Lower leg skin (tissue), 4 donors: Measurements from ENCODE around the gene COX10. TPM values are rescaled to one million over a fixed set of nuclear protein-coding genes. Genes with fewer than 3 reads are reported as not detected.

Experiments used
- DNase-seq, 2 donors: peaks; one replicate each; pipeline ENCODE4 v3.0.0-alpha.2; 2019; ENCODE audit warnings: low spot score in 2 of 2
- H3K4me3 ChIP-seq: fragments of 200-600 bp; sonication (generic); 2 replicates; pipeline ENCODE4 v1.5.1; 2017; ENCODE audit warnings: mild to moderate bottlenecking, low read depth; ENCODE audit not compliant: poor library complexity, severe bottlenecking
- POLR2A ChIP-seq, 2 donors: fragments of 450-650 bp; IDR thresholded peaks; one replicate each; pipeline ENCODE4 v1.6.1; 2016 to 2017; ENCODE audit warnings: antibody characterized with exemption in 2 of 2, mild to moderate bottlenecking in 1 of 2, moderate library complexity in 1 of 2
- WGBS, 2 donors: methylation state at CpG; one replicate each; pipeline ENCODE4 v1.1.5; 2018; 5-methylcytosine and 5-hydroxymethylcytosine counted together
- intact Hi-C: fragments of 100-400 bp; cut with DNase I; formaldehyde crosslinking; loops from one replicate; pipeline ENCODE4 v1.15.0; 2023; ENCODE audit warnings: low total_unique reads
- total RNA-seq, 4 donors: library from RNA; depleted of rRNA; stranded (reverse); fragments of >200 nt; gene quantifications; one replicate each; pipeline ENCODE4 v1.1.0, GENCODE V29; 2016
- TF ChIP-seq, protein P1 (sequence below), 3 donors: fragments of 450-650 bp; IDR thresholded peaks; one replicate each; pipeline ENCODE4 v1.5.1; 2016; ENCODE audit warnings: antibody characterized with exemption in 3 of 3, mild to moderate bottlenecking in 3 of 3, moderate library complexity in 2 of 3

The COX10 gene
- total RNA-seq, 4 donors from 2014 or later = 17.8 to 24.5 (median 21.6) TPM

DNA sequence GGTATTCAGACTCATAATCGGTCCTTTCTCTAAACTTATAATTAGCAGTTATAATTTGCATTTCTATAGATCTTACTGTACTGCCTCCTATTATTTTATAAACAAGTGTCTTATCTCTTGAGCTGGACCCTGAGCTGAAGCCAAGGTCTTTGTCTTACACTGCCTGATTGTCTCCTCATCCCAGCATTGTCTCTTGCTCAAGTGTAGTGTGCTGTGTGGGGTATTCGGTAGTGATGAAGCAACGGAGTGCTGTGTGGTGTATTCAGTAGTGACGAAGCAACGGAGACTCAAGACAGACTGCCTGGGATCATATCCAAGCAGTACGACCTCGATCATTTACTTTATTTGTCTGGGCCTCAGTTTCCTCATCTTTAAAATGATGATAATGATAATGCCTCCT is 69.3 kb downstream of the COX10 start:
- H3K4me3 ChIP-seq = no peak overlapping the region
- 95 to 96% methylated on average over 7 of the region's 7 CpGs for WGBS, 2 donors
- TF ChIP-seq POLR2A (IDR thresholded peaks at IDR 0.05) = no peak
- TF ChIP-seq, protein P1, sequence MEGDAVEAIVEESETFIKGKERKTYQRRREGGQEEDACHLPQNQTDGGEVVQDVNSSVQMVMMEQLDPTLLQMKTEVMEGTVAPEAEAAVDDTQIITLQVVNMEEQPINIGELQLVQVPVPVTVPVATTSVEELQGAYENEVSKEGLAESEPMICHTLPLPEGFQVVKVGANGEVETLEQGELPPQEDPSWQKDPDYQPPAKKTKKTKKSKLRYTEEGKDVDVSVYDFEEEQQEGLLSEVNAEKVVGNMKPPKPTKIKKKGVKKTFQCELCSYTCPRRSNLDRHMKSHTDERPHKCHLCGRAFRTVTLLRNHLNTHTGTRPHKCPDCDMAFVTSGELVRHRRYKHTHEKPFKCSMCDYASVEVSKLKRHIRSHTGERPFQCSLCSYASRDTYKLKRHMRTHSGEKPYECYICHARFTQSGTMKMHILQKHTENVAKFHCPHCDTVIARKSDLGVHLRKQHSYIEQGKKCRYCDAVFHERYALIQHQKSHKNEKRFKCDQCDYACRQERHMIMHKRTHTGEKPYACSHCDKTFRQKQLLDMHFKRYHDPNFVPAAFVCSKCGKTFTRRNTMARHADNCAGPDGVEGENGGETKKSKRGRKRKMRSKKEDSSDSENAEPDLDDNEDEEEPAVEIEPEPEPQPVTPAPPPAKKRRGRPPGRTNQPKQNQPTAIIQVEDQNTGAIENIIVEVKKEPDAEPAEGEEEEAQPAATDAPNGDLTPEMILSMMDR (IDR thresholded peaks at IDR 0.05) = no peak
- intact Hi-C loops = no loop called here
- DNase-seq = no peak

DNA sequence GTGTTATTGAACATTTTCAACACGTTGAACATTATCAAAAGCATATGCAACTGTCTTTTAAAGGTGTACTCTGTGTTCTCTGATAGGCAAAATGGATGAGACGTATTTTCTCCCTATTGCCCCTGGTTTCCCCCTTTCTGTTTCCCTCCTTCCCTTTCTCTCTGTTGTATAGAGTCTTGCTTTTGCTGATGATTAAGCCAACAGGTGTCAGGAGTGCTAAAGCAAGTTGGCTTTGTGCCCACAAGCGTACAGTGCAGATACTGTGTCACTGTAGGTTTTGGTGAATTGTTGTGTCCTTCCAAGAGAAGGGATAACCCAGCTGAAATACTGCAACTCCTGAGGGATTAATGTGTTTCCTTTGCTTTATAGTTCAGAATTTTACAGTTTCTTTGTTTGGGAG is 74.4 kb downstream of the COX10 start:
- 48 to 57% methylated on average over 3 of the region's 3 CpGs for WGBS, 2 donors
- DNase-seq = no peak
- intact Hi-C loops = no loop called here
- no peak overlapping the region for H3K4me3 ChIP-seq
- TF ChIP-seq, protein P1 (IDR thresholded peaks at IDR 0.05) = no peak
- TF ChIP-seq POLR2A (IDR thresholded peaks at IDR 0.05) = no peak

GRCh38 chr17:14144508-14144907 is 75.2 kb downstream of the COX10 start:
- WGBS, 2 donors = 53 to 57% methylated on average over 4 of the region's 4 CpGs
- no peak for TF ChIP-seq POLR2A (IDR thresholded peaks at IDR 0.05)
- TF ChIP-seq, protein P1 (IDR thresholded peaks at IDR 0.05) = no peak
- no peak for DNase-seq
- intact Hi-C loops = no loop called here
- H3K4me3 ChIP-seq = no peak overlapping the region

DNA sequence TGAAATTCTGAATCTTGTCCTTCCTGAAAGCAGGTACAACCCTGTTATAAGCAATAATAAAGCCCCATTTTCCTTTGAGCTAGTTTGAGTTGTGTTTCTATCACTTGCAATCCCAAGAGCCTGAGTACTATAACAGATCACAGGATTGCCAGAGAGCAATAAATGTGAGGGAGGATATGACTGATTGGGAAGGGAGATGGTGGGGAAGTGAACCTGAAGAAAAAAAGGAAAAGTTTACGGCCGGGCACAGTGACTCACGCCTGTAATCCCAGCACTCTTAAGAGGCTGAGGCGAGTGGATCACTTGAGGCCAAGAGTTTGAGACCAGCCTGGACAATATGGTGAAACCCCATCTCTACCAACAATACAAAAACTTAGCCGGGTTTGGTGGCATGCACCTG is 80.4 kb downstream of the COX10 start:
- TF ChIP-seq, protein P1 (IDR thresholded peaks at IDR 0.05) = no peak
- no peak for TF ChIP-seq POLR2A (IDR thresholded peaks at IDR 0.05)
- intact Hi-C loops = no loop called here
- no peak for DNase-seq
- WGBS, 2 donors = 88 to 94% methylated on average over 5 of the region's 5 CpGs
- H3K4me3 ChIP-seq = no peak overlapping the region

- intact Hi-C loops = no loop called here
- no peak for TF ChIP-seq POLR2A (IDR thresholded peaks at IDR 0.05)
- TF ChIP-seq, protein P1 (IDR thresholded peaks at IDR 0.05) = no peak
- 60 to 61% methylated on average over 2 of the region's 2 CpGs for WGBS, 2 donors
- no peak overlapping the region for H3K4me3 ChIP-seq
- no peak for DNase-seq
Measured at GRCh38 chr17:14150619-14151018, 81.3 kb downstream of the COX10 start.

- no peak for TF ChIP-seq POLR2A (IDR thresholded peaks at IDR 0.05)
- TF ChIP-seq, protein P1 (IDR thresholded peaks at IDR 0.05) = no peak
- no peak overlapping the region for H3K4me3 ChIP-seq
- intact Hi-C loops = no loop called here
- WGBS, 2 donors = 33 to 42% methylated on average over 4 of the region's 4 CpGs
- DNase-seq = no peak
Measured at GRCh38 chr17:14152721-14153120, 83.4 kb downstream of the COX10 start.
